NCI-H446 (cell line): ENCODE results near the gene CROCC.
A peak's percentile ranks its signal among the peaks of the same experiment; 100 is the strongest.

Experiments used
- DNase-seq, 2 experiments: peaks; one replicate each; lab custom pipeline; 2025; lab: John Stamatoyannopoulos, UW

CROCC gene

GRCh38 chr1:16984717-16985116 is 63.0 kb downstream of the CROCC start:
- DNase-seq = peak; percentile 94 to 98

GRCh38 chr1:16986113-16986512 is 64.4 kb downstream of the CROCC start:
- no peak for DNase-seq

GRCh38 chr1:16986560-16986959 is 64.8 kb downstream of the CROCC start:
- DNase-seq = no peak

GRCh38 chr1:16986962-16987361 is 65.2 kb downstream of the CROCC start:
- DNase-seq = no peak

GRCh38 chr1:16988210-16988609 is 66.5 kb downstream of the CROCC start:
- DNase-seq = no peak

GRCh38 chr1:16989676-16990391 is 68.1 kb downstream of the CROCC start:
- DNase-seq = no peak

- DNase-seq = no peak
Measured at GRCh38 chr1:16991571-16991970, 69.8 kb downstream of the CROCC start.

- no peak for DNase-seq
Measured at GRCh38 chr1:16992102-16992501, 70.4 kb downstream of the CROCC start.

- no peak for DNase-seq
Measured at GRCh38 chr1:16992675-16993074, 70.9 kb downstream of the CROCC start.

GRCh38 chr1:16993521-16994038 is 71.8 kb downstream of the CROCC start:
- no peak for DNase-seq

- no peak for DNase-seq
Measured at GRCh38 chr1:16996845-16997244, 75.1 kb downstream of the CROCC start.

GRCh38 chr1:16998589-16998988 is 76.9 kb downstream of the CROCC start:
- no peak for DNase-seq

GRCh38 chr1:16999863-17000262 is 78.1 kb downstream of the CROCC start:
- no peak for DNase-seq

- no peak for DNase-seq
Measured at GRCh38 chr1:17001760-17002523, 80.2 kb downstream of the CROCC start.

- DNase-seq = no peak
Measured at GRCh38 chr1:17002524-17002902, 80.8 kb downstream of the CROCC start.

GRCh38 chr1:17004466-17005364 is 83.0 kb downstream of the CROCC start:
- no peak for DNase-seq

GRCh38 chr1:17005365-17005740 is 83.6 kb downstream of the CROCC start:
- no peak for DNase-seq

- DNase-seq = no peak
Measured at GRCh38 chr1:17007121-17007520, 85.4 kb downstream of the CROCC start.

- DNase-seq = no peak
Measured at GRCh38 chr1:17008208-17008855, 86.6 kb downstream of the CROCC start.

GRCh38 chr1:17009706-17010105 is 88.0 kb downstream of the CROCC start:
- DNase-seq = no peak

- DNase-seq = no peak
Measured at GRCh38 chr1:17011092-17011438, 89.3 kb downstream of the CROCC start.
